Measurements from ENCODE around the gene ZBTB2. TPM values are rescaled to one million over a fixed set of nuclear protein-coding genes. Genes with fewer than 3 reads are reported as not detected.
A peak's percentile ranks its signal among the peaks of the same experiment; 100 is the strongest.

ZBTB2 gene
- polyA plus RNA-seq, 1 of the 3 experiments (the other 2 are of a cell fraction): 6.7 TPM

DNA sequence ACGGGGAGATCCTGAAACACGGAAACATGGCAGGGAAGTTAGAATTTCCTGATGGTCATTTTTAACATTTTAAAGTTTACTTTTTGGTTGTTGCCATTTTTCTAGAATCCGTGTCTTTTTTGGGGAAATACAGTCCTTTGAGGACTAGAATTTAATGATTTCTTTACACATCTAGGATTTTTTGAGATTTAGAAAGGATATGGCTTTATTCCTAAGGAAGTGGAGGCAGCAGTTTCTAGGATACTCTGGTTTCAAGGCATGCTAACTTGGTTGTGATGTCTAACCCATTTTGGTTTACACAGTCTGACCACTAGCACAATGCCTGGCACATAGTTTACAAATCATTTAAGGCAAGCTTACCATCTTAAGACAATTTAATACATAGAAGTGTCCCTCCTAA is 1.1 kb upstream of the ZBTB2 start:
- Histone ChIP-seq H3K27me3 (ENCODE audit: insufficient read depth) (no peaks in the 10 kb centered on the region), H3K4me2 (peak overlapping the region; percentile 97), H3K4me1 (ENCODE audit: control insufficient read depth in 1 of 2, insufficient read depth in 2 of 2, low read depth in 1 of 2, low read length in 1 of 2) (peaks cover 22 to 28% of the 10 kb centered on the region in 2 experiments), H3K27ac (ENCODE audit: low read depth in 2 of 2, low read length in 1 of 2) (peak overlapping the region; percentile 98 to 99), H3K9me2 (no peaks in the 10 kb centered on the region), H3K4me3 (ENCODE audit: low read depth in 2 of 2, low read length in 1 of 2) (peak overlapping the region; percentile 76 to 92), H3K36me3 (replicated peaks in 1 of 2; ENCODE audit: control insufficient read depth in 1 of 2, insufficient read depth in 2 of 2, low read length in 1 of 2) (peaks cover 5 to 21% of the 10 kb centered on the region in 2 experiments), H3F3A (replicated peaks; ENCODE audit: insufficient read depth) (peaks cover 25% of the 10 kb centered on the region), H3K9me3 (no peaks in the 10 kb centered on the region; the same call in 1 of the 2 replicates), H4K20me1 (ENCODE audit: insufficient read depth) (peaks cover 58% of the 10 kb centered on the region), H3K79me2 (ENCODE audit: insufficient read depth) (peaks cover 83% of the 10 kb centered on the region), H3K9ac (peak overlapping the region; percentile 95), H2AFZ (ENCODE audit: low read depth) (no peak overlapping the region)
- WGBS (ENCODE audit: low lambda C conversion rate): 3% methylated on average over 3 of the region's 3 CpGs
- no peak for DNase-seq
- POLR2A ChIA-PET: no interaction called here
- TF ChIP-seq SIN3A (IDR thresholded peaks at IDR 0.05; ENCODE audit: borderline replicate concordance, low read depth, low read length): no peak
- TF ChIP-seq EZH2phosphoT487 (IDR thresholded peaks at IDR 0.05; ENCODE audit: borderline replicate concordance, low read depth): no peak
- TF ChIP-seq, protein P1, sequence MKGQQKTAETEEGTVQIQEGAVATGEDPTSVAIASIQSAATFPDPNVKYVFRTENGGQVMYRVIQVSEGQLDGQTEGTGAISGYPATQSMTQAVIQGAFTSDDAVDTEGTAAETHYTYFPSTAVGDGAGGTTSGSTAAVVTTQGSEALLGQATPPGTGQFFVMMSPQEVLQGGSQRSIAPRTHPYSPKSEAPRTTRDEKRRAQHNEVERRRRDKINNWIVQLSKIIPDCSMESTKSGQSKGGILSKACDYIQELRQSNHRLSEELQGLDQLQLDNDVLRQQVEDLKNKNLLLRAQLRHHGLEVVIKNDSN (IDR thresholded peaks at IDR 0.05; ENCODE audit: borderline replicate concordance, low read depth): no peak
- TF ChIP-seq MEF2A (IDR thresholded peaks at IDR 0.05; ENCODE audit: borderline replicate concordance, low read depth): no peak
- TF ChIP-seq RCOR1 (IDR thresholded peaks at IDR 0.05; ENCODE audit: low read length): no peak
- TF ChIP-seq FOXJ3 (CRISPR knock-in tag; IDR thresholded peaks at IDR 0.05): no peak
- TF ChIP-seq, protein P2, sequence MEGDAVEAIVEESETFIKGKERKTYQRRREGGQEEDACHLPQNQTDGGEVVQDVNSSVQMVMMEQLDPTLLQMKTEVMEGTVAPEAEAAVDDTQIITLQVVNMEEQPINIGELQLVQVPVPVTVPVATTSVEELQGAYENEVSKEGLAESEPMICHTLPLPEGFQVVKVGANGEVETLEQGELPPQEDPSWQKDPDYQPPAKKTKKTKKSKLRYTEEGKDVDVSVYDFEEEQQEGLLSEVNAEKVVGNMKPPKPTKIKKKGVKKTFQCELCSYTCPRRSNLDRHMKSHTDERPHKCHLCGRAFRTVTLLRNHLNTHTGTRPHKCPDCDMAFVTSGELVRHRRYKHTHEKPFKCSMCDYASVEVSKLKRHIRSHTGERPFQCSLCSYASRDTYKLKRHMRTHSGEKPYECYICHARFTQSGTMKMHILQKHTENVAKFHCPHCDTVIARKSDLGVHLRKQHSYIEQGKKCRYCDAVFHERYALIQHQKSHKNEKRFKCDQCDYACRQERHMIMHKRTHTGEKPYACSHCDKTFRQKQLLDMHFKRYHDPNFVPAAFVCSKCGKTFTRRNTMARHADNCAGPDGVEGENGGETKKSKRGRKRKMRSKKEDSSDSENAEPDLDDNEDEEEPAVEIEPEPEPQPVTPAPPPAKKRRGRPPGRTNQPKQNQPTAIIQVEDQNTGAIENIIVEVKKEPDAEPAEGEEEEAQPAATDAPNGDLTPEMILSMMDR (IDR thresholded peaks at IDR 0.05): no peak
- TF ChIP-seq TEAD4 (IDR thresholded peaks at IDR 0.05; ENCODE audit: borderline replicate concordance, insufficient read depth): no peak
- no peak for TF ChIP-seq USF2 (IDR thresholded peaks at IDR 0.05; ENCODE audit: borderline replicate concordance, low read depth, low read length)
- TF ChIP-seq, protein P3, sequence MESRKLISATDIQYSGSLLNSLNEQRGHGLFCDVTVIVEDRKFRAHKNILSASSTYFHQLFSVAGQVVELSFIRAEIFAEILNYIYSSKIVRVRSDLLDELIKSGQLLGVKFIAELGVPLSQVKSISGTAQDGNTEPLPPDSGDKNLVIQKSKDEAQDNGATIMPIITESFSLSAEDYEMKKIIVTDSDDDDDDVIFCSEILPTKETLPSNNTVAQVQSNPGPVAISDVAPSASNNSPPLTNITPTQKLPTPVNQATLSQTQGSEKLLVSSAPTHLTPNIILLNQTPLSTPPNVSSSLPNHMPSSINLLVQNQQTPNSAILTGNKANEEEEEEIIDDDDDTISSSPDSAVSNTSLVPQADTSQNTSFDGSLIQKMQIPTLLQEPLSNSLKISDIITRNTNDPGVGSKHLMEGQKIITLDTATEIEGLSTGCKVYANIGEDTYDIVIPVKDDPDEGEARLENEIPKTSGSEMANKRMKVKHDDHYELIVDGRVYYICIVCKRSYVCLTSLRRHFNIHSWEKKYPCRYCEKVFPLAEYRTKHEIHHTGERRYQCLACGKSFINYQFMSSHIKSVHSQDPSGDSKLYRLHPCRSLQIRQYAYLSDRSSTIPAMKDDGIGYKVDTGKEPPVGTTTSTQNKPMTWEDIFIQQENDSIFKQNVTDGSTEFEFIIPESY (IDR thresholded peaks at IDR 0.05; ENCODE audit: borderline replicate concordance, low read depth): no peak
- no peak for TF ChIP-seq SMC3 (IDR thresholded peaks at IDR 0.05; ENCODE audit: low read depth, low read length)
- CTCF ChIA-PET: interaction anchor here (1.0 kb wide), 1 partner anchor 13 kb away, joined by 7 read pairs; no protein-coding TSS in a partner anchor

Data from SK-N-SH (cell line).